SU-DHL-6 (cell line): ENCODE measurements around the gene RNF180.

Source experiments
- H2AFZ ChIP-seq: fragments of 200-600 bp; sonication (generic); 2 replicates; pipeline ENCODE4 v1.6.1; 2014; ENCODE audit warnings: low read depth, mild to moderate bottlenecking, moderate library complexity, mixed read lengths, antibody characterized with exemption, low read length; ENCODE audit not compliant: severe bottlenecking
- H3F3A ChIP-seq: fragments of 200-600 bp; shearing (Covaris generic); 2 replicates; pipeline ENCODE4 v1.6.0; 2016; ENCODE audit warnings: antibody characterized with exemption, mild to moderate bottlenecking; ENCODE audit not compliant: insufficient read depth
- H3K27ac ChIP-seq: fragments of 200-600 bp; sonication (generic); 2 replicates; pipeline ENCODE4 v1.5.1; 2016; ENCODE audit warnings: low read depth, mild to moderate bottlenecking, low read length, moderate library complexity, mixed read lengths
- H3K27me3 ChIP-seq: fragments of 200-600 bp; sonication (generic), shearing (Covaris generic); 2 replicates; pipeline ENCODE4 v1.6.0; 2014; ENCODE audit warnings: mild to moderate bottlenecking, low read length
- H3K36me3 ChIP-seq: fragments of 200-600 bp; sonication (generic); 2 replicates; pipeline ENCODE4 v1.6.1; 2014; ENCODE audit warnings: mild to moderate bottlenecking, low read length, mixed read lengths
- H3K4me2 ChIP-seq: fragments of 300-600, 200-600 bp; shearing (Covaris generic), sonication (generic); 2 replicates; pipeline ENCODE4 v1.6.0; 2014; ENCODE audit warnings: low read length, low read depth, mild to moderate bottlenecking; ENCODE audit not compliant: poor library complexity, severe bottlenecking
- H3K4me3 ChIP-seq: fragments of 200-600 bp; sonication (generic); 2 replicates; pipeline ENCODE4 v1.5.1; 2014; ENCODE audit warnings: antibody characterized with exemption, low read length, mild to moderate bottlenecking, mixed read lengths; ENCODE audit not compliant: insufficient read depth, poor library complexity, severe bottlenecking
- H3K79me2 ChIP-seq: fragments of 200-600 bp; sonication (generic); 2 replicates; pipeline ENCODE4 v1.6.1; 2014; ENCODE audit warnings: mild to moderate bottlenecking, low read length, moderate library complexity; ENCODE audit not compliant: insufficient read depth
- H3K9ac ChIP-seq: fragments of 200-600 bp; sonication (generic); 2 replicates; pipeline ENCODE4 v1.7.0; 2014; ENCODE audit warnings: mild to moderate bottlenecking, low read length
- H3K9me2 ChIP-seq: fragments of 200-600 bp; sonication (generic); replicated peaks from 2 replicates; pipeline ENCODE4 v1.6.1; 2014; ENCODE audit warnings: low read length; ENCODE audit not compliant: insufficient read depth
- H3K9me3 ChIP-seq: fragments of 200-600 bp; sonication (generic); 2 replicates; pipeline ENCODE4 v1.6.1; 2014; ENCODE audit warnings: low read length, mixed read lengths; ENCODE audit not compliant: insufficient read depth
- H4K20me1 ChIP-seq: fragments of 200-600 bp; sonication (generic); 2 replicates; pipeline ENCODE4 v1.6.1; 2014; ENCODE audit warnings: low read depth, mild to moderate bottlenecking, antibody characterized with exemption, low read length, moderate library complexity, mixed read lengths
- CTCF ChIP-seq: fragments of 200-600 bp; sonication (generic); IDR thresholded peaks from one replicate; pipeline ENCODE4 v1.5.1; 2017; ENCODE audit warnings: antibody characterized with exemption, mild to moderate bottlenecking, low read length, moderate library complexity; ENCODE audit not compliant: insufficient read depth, poor library complexity, severe bottlenecking
- EZH2phosphoT487 ChIP-seq: fragments of 200-600 bp; sonication (generic), shearing (Covaris generic); conservative IDR thresholded peaks from 2 replicates; pipeline ENCODE4 v1.6.1; 2018; ENCODE audit warnings: mild to moderate bottlenecking, antibody characterized with exemption, low read length, moderate library complexity, mixed read lengths

Gene RNF180

GRCh38 chr5:64331597-64332277 is 166.1 kb downstream of the RNF180 start:
- Histone ChIP-seq H3K27me3 (no peaks in the 10 kb centered on the region), H3K79me2 (no peaks in the 10 kb centered on the region)
- TF ChIP-seq EZH2phosphoT487 (no peak), CTCF (no peak)

GRCh38 chr5:64333886-64334285 is 168.2 kb downstream of the RNF180 start:
- no peaks in the 10 kb centered on the region for H3F3A ChIP-seq
- H3K9me3 ChIP-seq, result no peaks in the 10 kb centered on the region
- H3K27me3 ChIP-seq, result no peaks in the 10 kb centered on the region
- no peak overlapping the region for H2AFZ ChIP-seq
- H3K36me3 ChIP-seq, result no peaks in the 10 kb centered on the region
- H3K9ac ChIP-seq, result no peak overlapping the region
- no peaks in the 10 kb centered on the region for H3K9me2 ChIP-seq
- TF ChIP-seq EZH2phosphoT487 (no peak), CTCF (no peak)
- no peaks in the 10 kb centered on the region for H3K79me2 ChIP-seq
- no peak overlapping the region for H3K27ac ChIP-seq
- no peak overlapping the region for H3K4me2 ChIP-seq
- H4K20me1 ChIP-seq, result no peaks in the 10 kb centered on the region
- H3K4me3 ChIP-seq, result no peak overlapping the region

More at GRCh38 chr5:64331597-64332277, 166.1 kb downstream of the RNF180 start:
- Histone ChIP-seq H3K9me2 (no peaks in the 10 kb centered on the region), H4K20me1 (no peaks in the 10 kb centered on the region), H2AFZ (no peak overlapping the region), H3K36me3 (no peaks in the 10 kb centered on the region), H3K4me2 (no peak overlapping the region), H3F3A (no peaks in the 10 kb centered on the region), H3K27ac (no peak overlapping the region), H3K9me3 (no peaks in the 10 kb centered on the region), H3K9ac (no peak overlapping the region), H3K4me3 (no peak overlapping the region)

GRCh38 chr5:64339769-64340168 is 174.1 kb downstream of the RNF180 start:
- H3K27me3 ChIP-seq, result no peaks in the 10 kb centered on the region
- no peak overlapping the region for H2AFZ ChIP-seq
- H3K27ac ChIP-seq, result no peak overlapping the region
- no peaks in the 10 kb centered on the region for H3K9me3 ChIP-seq
- no peak overlapping the region for H3K4me3 ChIP-seq
- no peaks in the 10 kb centered on the region for H3K36me3 ChIP-seq
- H3K79me2 ChIP-seq, result no peaks in the 10 kb centered on the region
- TF ChIP-seq CTCF (no peak), EZH2phosphoT487 (no peak)
- no peaks in the 10 kb centered on the region for H4K20me1 ChIP-seq
- no peaks in the 10 kb centered on the region for H3F3A ChIP-seq
- no peak overlapping the region for H3K4me2 ChIP-seq
- no peak overlapping the region for H3K9ac ChIP-seq
- no peaks in the 10 kb centered on the region for H3K9me2 ChIP-seq
